ENCODE results near the gene KPNA5. TPM values are rescaled to one million over a fixed set of nuclear protein-coding genes. Genes with fewer than 3 reads are reported as not detected.

Gene KPNA5
- total RNA-seq, 2 donors from 2014 or later: 3.1 to 3.3 TPM

Other genes starting within 250 kb of the KPNA5 start
- 1 to 10 TPM; 1.3 to 2.3 TPM for gene CALHM6, start 219.8 kb upstream of the KPNA5 start, total RNA-seq
- under 1 TPM; 0.33 to 0.52 TPM for gene CALHM5, start 169.6 kb upstream of the KPNA5 start, total RNA-seq
- not detected for gene TRAPPC3L, start 135.5 kb upstream of the KPNA5 start, total RNA-seq
- gene CALHM4, start 127.5 kb upstream of the KPNA5 start, total RNA-seq: not detected
- 10 to 100 TPM; 21.4 to 28.0 TPM for gene RWDD1, start 109.7 kb upstream of the KPNA5 start, total RNA-seq
- 1 to 10 TPM in 1 of 2 donors, not detected in 1; 2.6 TPM for gene RSPH4A, start 64.7 kb upstream of the KPNA5 start, total RNA-seq
- 1 to 10 TPM; 3.3 to 7.5 TPM for gene ZUP1, start 12.4 kb upstream of the KPNA5 start, total RNA-seq
- not detected for gene FAM162B, start 84.5 kb downstream of the KPNA5 start, total RNA-seq
- gene GPRC6A, start 147.9 kb downstream of the KPNA5 start, total RNA-seq: not detected
- 1 to 10 TPM in 1 of 2 donors, under 1 TPM in 1; 0.66 to 1.6 TPM for gene RFX6, start 196.0 kb downstream of the KPNA5 start, total RNA-seq